Smooth muscle cell (in vitro differentiated cells): ENCODE measurements around the gene SPIRE1. TPM values are rescaled to one million over a fixed set of nuclear protein-coding genes. Genes with fewer than 3 reads are reported as not detected.

Experiments used
- DNase-seq: peaks from one replicate; lab custom pipeline; 2025; ENCODE audit not compliant: unreplicated experiment; lab: John Stamatoyannopoulos, UW
- H2AFZ ChIP-seq: fragments of 200-600 bp; sonication (generic); 2 replicates; pipeline ENCODE4 v1.6.0; 2016; ENCODE audit warnings: antibody characterized with exemption, low read depth, mild to moderate bottlenecking
- H3F3A ChIP-seq: fragments of 200-600 bp; sonication (generic); 2 replicates; pipeline ENCODE4 v1.6.0; 2017; ENCODE audit warnings: antibody characterized with exemption, low read depth
- H3K27ac ChIP-seq: fragments of 200-600 bp; sonication (generic); 2 replicates; pipeline ENCODE4 v1.5.1; 2016; ENCODE audit warnings: low read depth, mild to moderate bottlenecking
- H3K27me3 ChIP-seq: fragments of 200-600 bp; sonication (generic); 2 replicates; pipeline ENCODE4 v1.6.1; 2016; ENCODE audit warnings: low read depth, mild to moderate bottlenecking
- H3K36me3 ChIP-seq: fragments of 200-600 bp; sonication (generic); 2 replicates; pipeline ENCODE4 v1.5.1; 2016; ENCODE audit warnings: low read depth
- H3K4me1 ChIP-seq: fragments of 200-600 bp; sonication (generic); 2 replicates; pipeline ENCODE4 v1.5.1; 2016; ENCODE audit warnings: low read depth
- H3K4me2 ChIP-seq: fragments of 200-600 bp; sonication (generic); 2 replicates; pipeline ENCODE4 v1.6.0; 2016; ENCODE audit warnings: mild to moderate bottlenecking
- H3K4me3 ChIP-seq: fragments of 200-600 bp; sonication (generic); 2 replicates; pipeline ENCODE4 v1.5.1; 2016; ENCODE audit warnings: mild to moderate bottlenecking
- H3K79me2 ChIP-seq: fragments of 200-600 bp; sonication (generic); 2 replicates; pipeline ENCODE4 v1.6.0; 2016; ENCODE audit warnings: low read depth, mild to moderate bottlenecking
- H3K9ac ChIP-seq: fragments of 200-600 bp; sonication (generic); 2 replicates; pipeline ENCODE4 v1.6.0; 2016; ENCODE audit warnings: low read depth
- H3K9me3 ChIP-seq: fragments of 200-600 bp; sonication (generic); replicated peaks from 2 replicates; pipeline ENCODE4 v1.5.1; 2016; ENCODE audit warnings: low read depth
- H4K20me1 ChIP-seq: fragments of 200-600 bp; sonication (generic); 2 replicates; pipeline ENCODE4 v1.6.0; 2016; ENCODE audit warnings: low read depth
- WGBS: methylation state at CpG from one replicate; pipeline ENCODE4 v1.1.7; 2016; ENCODE audit warnings: low lambda C conversion rate; 5-methylcytosine and 5-hydroxymethylcytosine counted together
- polyA plus RNA-seq: library from polyadenylated mRNA; unstranded; fragments of >200 nt; fragmentation: Nextera tagmentation; extraction: Ambion mirVana; gene quantifications from 2 replicates; pipeline ENCODE4 v1.2.1, GENCODE V29; 2016
- total RNA-seq: library from RNA; depleted of rRNA; stranded (reverse); fragments of >200 nt; gene quantifications from 2 replicates; pipeline ENCODE4 v1.2.3, GENCODE V29; 2014
- TF ChIP-seq, protein P1 (sequence below): fragments of 200-600 bp; sonication (generic); IDR thresholded peaks from 2 replicates; pipeline ENCODE4 v1.5.1; 2017; ENCODE audit warnings: borderline replicate concordance, mild to moderate bottlenecking, antibody characterized with exemption; ENCODE audit not compliant: insufficient read depth, poor library complexity, severe bottlenecking

Gene SPIRE1
- total and polyA plus RNA-seq, 2 experiments from 2014 or later, result 12.6 to 18.1 TPM

GRCh38 chr18:12430137-12430990 lies 227.5 kb downstream of the SPIRE1 start:
- no peak for DNase-seq
- Histone ChIP-seq H3K4me2 (no peak overlapping the region), H3K27me3 (no peaks in the 10 kb centered on the region), H3F3A (no peaks in the 10 kb centered on the region), H3K79me2 (no peaks in the 10 kb centered on the region), H4K20me1 (no peaks in the 10 kb centered on the region), H2AFZ (no peak overlapping the region), H3K4me1 (no peaks in the 10 kb centered on the region), H3K4me3 (no peak overlapping the region), H3K9ac (no peak overlapping the region), H3K9me3 (peaks cover 4% of the 10 kb centered on the region), H3K27ac (no peak overlapping the region), H3K36me3 (peaks cover 6% of the 10 kb centered on the region)
- 83% methylated on average over 8 of the region's 8 CpGs for WGBS
- TF ChIP-seq, protein P1, sequence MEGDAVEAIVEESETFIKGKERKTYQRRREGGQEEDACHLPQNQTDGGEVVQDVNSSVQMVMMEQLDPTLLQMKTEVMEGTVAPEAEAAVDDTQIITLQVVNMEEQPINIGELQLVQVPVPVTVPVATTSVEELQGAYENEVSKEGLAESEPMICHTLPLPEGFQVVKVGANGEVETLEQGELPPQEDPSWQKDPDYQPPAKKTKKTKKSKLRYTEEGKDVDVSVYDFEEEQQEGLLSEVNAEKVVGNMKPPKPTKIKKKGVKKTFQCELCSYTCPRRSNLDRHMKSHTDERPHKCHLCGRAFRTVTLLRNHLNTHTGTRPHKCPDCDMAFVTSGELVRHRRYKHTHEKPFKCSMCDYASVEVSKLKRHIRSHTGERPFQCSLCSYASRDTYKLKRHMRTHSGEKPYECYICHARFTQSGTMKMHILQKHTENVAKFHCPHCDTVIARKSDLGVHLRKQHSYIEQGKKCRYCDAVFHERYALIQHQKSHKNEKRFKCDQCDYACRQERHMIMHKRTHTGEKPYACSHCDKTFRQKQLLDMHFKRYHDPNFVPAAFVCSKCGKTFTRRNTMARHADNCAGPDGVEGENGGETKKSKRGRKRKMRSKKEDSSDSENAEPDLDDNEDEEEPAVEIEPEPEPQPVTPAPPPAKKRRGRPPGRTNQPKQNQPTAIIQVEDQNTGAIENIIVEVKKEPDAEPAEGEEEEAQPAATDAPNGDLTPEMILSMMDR, result no peak

GRCh38 chr18:12429556-12429955 lies 228.4 kb downstream of the SPIRE1 start:
- 90% methylated on average over 16 of the region's 16 CpGs for WGBS
- H3K79me2 ChIP-seq, result no peaks in the 10 kb centered on the region
- TF ChIP-seq, protein P1, result no peak
- H3K27ac ChIP-seq, result no peak overlapping the region
- H3F3A ChIP-seq, result no peaks in the 10 kb centered on the region
- no peak for DNase-seq
- H3K4me2 ChIP-seq, result no peak overlapping the region
- peaks cover 6% of the 10 kb centered on the region for H3K36me3 ChIP-seq
- H3K9me3 ChIP-seq, result peaks cover 4% of the 10 kb centered on the region
- no peaks in the 10 kb centered on the region for H3K4me1 ChIP-seq
- H3K27me3 ChIP-seq, result no peaks in the 10 kb centered on the region
- no peak overlapping the region for H2AFZ ChIP-seq
- H4K20me1 ChIP-seq, result no peaks in the 10 kb centered on the region
- no peak overlapping the region for H3K9ac ChIP-seq
- no peak overlapping the region for H3K4me3 ChIP-seq

- H3K9ac ChIP-seq, result no peak overlapping the region
- no peak for DNase-seq
- peaks cover 4% of the 10 kb centered on the region for H3K9me3 ChIP-seq
- no peaks in the 10 kb centered on the region for H3K4me1 ChIP-seq
- H3K27me3 ChIP-seq, result no peaks in the 10 kb centered on the region
- H3F3A ChIP-seq, result no peaks in the 10 kb centered on the region
- no peak overlapping the region for H3K27ac ChIP-seq
- no peaks in the 10 kb centered on the region for H3K79me2 ChIP-seq
- no peak overlapping the region for H2AFZ ChIP-seq
- H3K4me2 ChIP-seq, result no peak overlapping the region
- TF ChIP-seq, protein P1, result no peak
- no peaks in the 10 kb centered on the region for H4K20me1 ChIP-seq
- WGBS, result 81% methylated on average over 12 of the region's 12 CpGs
- peaks cover 6% of the 10 kb centered on the region for H3K36me3 ChIP-seq
- no peak overlapping the region for H3K4me3 ChIP-seq
Measured at GRCh38 chr18:12428923-12429322, 229.0 kb downstream of the SPIRE1 start.

GRCh38 chr18:12426924-12427323 lies 231.0 kb downstream of the SPIRE1 start:
- no peak overlapping the region for H3K4me2 ChIP-seq
- no peaks in the 10 kb centered on the region for H3K27me3 ChIP-seq
- no peak overlapping the region for H3K9ac ChIP-seq
- no peaks in the 10 kb centered on the region for H3K79me2 ChIP-seq
- TF ChIP-seq, protein P1, result no peak
- no peak for DNase-seq
- H3F3A ChIP-seq, result no peaks in the 10 kb centered on the region
- H3K9me3 ChIP-seq, result peaks cover 4% of the 10 kb centered on the region
- no peaks in the 10 kb centered on the region for H3K4me1 ChIP-seq
- no peaks in the 10 kb centered on the region for H4K20me1 ChIP-seq
- peaks cover 6% of the 10 kb centered on the region for H3K36me3 ChIP-seq
- H3K27ac ChIP-seq, result no peak overlapping the region
- WGBS, result 93% methylated on average over 3 of the region's 3 CpGs
- no peak overlapping the region for H3K4me3 ChIP-seq
- H2AFZ ChIP-seq, result no peak overlapping the region
